ENCODE results near the gene SERPINF2.
A peak's percentile ranks its signal among the peaks of the same experiment; 100 is the strongest.
"Not testable (repeated sequence)": the region's sequence is repeated elsewhere in the genome, so short reads cannot be mapped to it uniquely, and the experiment has no call there.

SERPINF2 gene

DNA sequence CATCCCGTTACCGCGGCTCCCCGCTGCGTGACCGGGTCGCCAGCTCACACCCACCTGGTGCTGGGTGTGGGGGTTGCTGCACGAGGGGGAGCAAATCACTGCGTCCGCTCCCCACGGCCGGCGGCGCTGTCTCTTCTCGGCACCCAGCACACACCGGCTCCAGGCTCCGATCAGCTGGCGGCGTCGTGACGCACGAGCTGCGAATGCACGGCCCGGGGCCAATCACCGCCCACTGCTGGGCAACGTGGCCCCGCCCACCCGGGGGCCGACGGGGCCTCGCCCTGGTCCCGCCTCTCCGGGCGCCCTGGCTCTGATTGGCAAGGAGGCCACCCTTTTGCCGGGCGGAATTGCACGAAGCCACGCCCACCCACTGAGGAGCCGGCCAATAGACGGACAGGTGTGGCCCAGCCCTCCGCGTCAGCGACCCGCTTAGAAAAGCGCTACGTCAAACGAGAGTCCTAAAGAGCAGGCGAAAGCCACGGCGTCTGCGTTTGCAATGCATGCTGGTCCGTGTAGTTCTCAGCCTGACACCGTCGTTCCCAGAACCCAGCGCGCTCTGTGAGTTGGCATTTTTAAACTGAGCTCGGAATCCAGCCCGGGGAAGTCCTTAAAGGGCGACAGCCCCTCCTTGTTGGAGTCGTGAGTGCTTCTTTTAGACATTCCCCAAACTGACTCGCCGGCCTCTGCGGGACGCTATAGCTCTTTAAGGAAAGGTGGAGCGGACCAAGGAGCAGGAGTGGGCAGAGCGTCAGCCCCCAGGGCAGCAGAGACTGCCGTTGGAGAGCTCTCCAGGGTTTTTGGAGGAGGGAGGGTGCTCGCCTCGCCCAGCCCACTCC is 26.4 kb upstream of the SERPINF2 start:
- peak; percentile 95 to 100 (median 100) for DNase-seq (ENCODE audit: low read depth in 4 of 4, low spot score in 1 of 4)

DNA sequence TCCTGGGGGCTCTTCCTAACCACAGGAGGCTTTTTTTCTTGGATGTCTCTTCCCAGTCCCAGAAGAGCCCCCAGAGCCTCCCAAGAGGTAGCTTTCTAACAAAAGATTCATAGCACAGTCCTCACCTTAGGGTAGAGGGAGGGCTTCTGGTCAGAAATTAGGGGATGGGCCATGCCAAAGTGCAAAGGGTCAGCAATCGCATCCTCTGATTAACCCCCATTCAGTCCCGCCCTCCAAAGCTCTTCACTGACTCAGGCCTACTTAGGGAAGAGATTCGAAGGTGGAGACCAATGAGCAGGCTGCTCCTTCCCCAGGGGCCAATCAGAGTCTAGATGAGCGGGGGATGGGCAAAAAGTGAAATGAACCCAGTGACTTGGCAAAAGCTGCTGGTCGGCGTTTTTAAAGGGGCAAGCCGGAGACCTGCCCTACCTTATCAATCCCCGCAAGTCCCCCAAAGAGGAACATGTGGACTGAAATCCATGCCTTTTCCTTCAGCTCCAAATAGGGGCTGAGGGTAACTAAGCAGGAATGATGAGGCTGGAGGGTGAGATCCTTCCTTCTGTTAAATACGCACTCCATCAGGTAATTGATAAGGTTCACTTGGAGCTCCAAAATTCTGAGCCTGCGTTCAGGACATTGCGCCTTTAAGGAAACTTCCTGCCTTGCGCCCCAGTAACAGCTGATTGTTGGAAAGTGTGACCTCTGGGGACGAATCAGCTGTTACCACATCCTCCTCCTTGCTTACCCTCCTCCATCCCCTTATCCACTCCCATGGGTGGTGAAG is 25.6 kb upstream of the SERPINF2 start:
- DNase-seq (ENCODE audit: low read depth in 4 of 4, low spot score in 1 of 4), result peak; percentile 70 to 85 (median 74)

DNA sequence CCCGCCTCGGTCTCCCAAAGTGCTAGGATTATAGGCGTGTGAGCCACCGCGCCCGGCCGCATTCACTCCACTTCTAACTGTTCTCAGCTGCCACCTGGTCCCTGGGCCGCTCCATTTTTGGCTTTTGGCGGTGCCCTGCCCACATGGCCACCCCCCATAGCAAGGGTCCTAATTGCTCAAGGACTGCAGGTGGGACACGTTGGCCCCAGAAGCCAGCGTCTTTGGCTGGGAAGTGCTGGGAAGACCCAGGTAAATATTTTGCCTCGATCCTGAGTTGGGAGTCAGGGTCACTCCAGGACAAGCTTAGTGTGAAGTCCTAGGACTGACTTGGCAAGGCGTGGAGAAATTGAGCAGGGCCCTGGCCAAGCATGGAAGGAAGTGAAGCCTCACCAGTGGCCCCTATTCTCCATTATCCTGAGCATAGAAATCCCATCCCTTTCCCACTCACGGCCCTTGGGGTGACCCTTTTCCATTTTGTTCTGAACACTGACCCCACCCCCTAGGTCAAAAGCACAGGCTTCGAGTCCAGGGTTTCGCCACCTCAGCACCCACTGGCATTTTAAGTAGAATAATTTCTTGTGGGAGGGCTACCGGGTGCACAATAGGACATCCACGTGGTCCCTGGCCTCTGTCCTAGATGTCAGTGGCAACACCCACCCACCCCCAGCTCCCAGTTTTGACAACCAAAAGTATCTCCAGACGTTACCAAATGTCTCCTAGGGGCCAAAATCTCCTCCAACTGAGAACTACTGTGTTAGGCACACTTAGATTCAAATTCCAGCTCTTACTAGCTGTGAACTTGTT is 24.1 kb upstream of the SERPINF2 start:
- DNase-seq (ENCODE audit: low read depth in 4 of 4, low spot score in 1 of 4), result no peak

DNA sequence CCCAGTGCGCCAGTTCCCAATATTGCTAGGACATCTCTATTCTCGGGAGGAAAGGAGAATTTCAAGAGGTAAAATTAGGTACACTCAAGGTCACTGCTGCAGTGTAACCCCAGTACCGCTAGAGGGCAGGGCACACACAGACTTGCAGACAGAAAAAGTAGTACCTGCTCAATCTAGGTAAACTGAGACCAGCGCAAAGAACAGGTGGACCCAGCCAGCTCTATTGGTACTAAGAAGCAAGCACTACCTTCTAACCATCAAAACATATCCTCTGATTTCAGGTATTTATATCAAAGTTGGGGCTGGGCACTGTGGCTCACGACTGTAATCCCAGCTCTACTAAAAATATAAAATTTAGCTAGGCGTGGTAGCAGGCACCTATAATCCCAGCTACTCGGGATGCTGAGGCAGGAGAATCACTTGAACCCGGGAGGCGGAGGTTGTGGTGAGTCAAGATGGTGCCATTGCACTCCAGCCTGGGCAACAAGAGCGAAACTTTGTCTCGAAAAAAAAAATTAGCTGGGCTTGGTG is 21.8 kb upstream of the SERPINF2 start:
- peak in 2 of 4 experiments; percentile 38 to 55 for DNase-seq (ENCODE audit: low read depth in 4 of 4, low spot score in 1 of 4)

DNA sequence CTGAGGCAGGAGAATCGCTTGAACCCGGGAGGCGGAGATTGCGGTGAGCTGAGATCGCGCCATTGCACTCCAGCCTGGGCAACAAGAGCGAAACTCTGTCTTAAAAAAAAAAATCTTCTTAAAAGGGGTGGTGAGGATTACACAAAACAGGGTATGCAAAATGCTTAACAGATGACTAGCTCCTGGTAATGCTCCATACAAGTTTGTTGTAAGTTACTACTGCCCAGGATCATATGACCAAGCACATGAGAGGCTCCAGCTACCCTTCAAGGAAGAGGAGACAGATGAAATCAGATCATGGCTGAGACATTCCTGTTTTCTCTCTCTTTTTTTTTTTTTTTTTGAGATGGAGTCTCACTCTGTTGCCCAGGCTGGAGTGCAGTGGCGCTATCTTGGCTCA is 20.6 kb upstream of the SERPINF2 start:
- not testable (repeated sequence) for DNase-seq (ENCODE audit: low read depth in 4 of 4, low spot score in 1 of 4)

DNA sequence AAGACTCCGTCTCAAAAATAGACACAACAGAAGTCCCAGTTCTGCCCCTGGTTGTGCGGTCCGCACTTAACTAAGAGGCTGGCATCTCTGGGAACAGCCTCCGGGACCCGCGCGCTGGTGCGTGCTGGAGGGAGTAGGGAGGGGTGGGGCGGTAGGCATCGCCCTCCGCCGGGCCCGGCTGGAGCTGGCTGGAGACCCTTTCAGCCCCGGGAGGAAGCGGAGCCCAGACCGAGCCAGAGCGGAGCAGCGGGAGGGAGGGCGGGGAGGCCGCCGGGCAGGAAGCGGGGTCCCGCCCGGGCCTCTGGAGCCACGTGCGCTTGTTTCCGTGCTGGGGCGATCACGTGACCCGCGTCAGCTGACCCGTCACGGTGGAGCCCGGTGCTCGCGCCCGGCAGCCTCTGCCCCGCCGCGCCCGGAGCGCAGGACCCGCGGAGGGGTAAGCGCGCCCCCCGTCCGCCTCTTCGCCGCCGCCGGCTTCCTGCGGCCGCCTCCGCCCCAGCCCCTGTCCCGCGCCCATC is 18.3 kb upstream of the SERPINF2 start, which contains the start of gene WDR81:
Gene WDR81 (plus strand): TSS at position 354 of the 518 bp plus-strand sequence. CDS start 256 bp downstream, outside the sequence.
- DNase-seq (ENCODE audit: low read depth in 4 of 4, low spot score in 1 of 4), result peak; percentile 67 to 89 (median 75)

DNA sequence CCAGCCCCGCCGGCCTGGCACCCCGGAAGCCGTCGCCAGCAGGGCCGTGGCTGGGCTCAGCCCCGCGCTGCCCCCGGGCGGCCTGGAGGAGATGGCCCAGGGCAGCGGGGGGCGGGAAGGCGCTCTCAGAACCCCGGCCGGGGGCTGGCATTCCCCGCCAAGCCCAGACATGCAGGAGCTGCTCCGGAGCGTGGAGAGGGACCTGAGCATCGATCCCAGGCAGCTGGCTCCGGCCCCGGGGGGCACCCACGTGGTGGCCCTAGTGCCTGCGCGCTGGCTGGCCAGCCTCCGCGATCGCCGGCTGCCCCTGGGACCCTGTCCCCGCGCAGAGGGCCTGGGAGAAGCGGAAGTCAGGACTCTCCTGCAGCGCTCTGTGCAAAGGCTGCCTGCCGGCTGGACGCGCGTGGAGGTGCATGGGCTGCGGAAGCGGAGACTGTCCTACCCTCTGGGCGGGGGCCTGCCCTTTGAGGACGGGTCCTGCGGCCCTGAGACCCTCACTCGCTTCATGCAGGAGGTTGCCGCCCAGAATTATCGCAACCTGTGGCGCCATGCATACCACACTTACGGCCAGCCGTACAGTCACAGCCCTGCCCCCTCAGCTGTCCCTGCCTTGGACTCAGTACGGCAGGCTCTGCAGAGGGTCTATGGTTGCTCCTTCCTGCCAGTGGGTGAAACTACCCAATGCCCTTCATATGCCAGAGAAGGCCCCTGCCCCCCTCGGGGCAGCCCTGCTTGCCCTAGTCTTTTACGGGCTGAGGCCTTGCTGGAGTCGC is 17.6 kb upstream of the SERPINF2 start:
- DNase-seq (ENCODE audit: low read depth in 4 of 4, low spot score in 1 of 4), result no peak

DNA sequence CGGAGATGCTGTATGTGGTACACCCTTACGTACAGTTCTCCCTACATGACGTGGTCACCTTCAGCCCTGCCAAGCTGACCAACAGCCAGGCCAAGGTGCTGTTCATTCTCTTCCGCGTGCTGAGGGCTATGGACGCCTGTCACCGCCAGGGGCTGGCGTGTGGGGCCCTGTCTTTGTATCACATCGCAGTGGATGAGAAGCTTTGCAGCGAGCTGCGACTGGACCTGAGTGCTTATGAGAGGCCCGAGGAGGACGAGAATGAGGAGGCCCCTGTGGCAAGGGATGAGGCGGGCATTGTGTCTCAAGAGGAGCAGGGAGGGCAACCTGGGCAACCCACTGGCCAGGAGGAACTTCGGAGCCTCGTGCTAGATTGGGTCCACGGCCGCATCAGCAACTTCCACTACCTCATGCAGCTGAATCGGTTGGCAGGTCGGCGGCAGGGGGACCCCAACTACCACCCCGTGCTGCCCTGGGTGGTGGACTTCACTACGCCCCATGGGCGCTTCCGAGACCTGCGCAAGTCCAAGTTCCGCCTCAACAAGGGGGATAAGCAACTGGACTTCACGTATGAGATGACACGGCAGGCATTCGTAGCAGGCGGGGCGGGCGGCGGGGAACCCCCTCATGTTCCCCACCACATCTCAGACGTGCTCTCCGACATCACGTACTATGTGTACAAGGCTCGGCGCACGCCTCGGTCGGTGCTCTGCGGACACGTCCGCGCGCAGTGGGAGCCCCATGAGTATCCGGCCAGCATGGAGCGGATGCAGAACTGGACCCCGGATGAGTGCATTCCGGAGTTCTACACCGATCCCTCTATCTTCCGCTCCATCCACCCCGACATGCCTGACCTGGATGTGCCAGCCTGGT is 16.8 kb upstream of the SERPINF2 start:
- DNase-seq (ENCODE audit: low read depth in 4 of 4, low spot score in 1 of 4), result no peak

DNA sequence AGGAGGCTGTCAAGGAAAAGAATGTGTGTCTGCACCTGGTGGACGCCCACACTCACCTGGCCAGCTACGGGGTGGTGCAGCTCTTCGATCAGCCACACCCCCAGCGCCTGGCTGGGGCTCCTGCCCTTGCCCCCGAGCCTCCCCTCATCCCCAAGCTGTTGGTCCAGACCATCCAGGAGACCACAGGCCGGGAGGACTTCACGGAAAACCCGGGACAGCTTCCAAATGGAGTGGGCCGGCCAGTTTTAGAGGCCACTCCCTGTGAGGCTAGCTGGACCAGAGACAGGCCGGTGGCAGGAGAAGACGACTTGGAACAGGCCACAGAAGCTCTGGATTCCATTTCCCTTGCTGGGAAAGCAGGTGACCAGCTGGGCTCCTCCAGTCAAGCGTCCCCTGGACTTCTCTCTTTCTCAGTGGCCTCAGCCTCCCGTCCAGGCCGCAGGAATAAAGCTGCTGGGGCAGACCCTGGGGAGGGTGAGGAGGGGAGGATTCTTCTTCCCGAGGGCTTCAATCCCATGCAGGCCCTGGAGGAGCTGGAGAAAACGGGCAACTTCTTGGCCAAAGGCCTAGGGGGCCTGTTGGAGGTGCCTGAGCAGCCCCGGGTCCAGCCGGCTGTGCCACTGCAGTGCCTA is 15.9 kb upstream of the SERPINF2 start:
- DNase-seq (ENCODE audit: low read depth in 4 of 4, low spot score in 1 of 4), result no peak

DNA sequence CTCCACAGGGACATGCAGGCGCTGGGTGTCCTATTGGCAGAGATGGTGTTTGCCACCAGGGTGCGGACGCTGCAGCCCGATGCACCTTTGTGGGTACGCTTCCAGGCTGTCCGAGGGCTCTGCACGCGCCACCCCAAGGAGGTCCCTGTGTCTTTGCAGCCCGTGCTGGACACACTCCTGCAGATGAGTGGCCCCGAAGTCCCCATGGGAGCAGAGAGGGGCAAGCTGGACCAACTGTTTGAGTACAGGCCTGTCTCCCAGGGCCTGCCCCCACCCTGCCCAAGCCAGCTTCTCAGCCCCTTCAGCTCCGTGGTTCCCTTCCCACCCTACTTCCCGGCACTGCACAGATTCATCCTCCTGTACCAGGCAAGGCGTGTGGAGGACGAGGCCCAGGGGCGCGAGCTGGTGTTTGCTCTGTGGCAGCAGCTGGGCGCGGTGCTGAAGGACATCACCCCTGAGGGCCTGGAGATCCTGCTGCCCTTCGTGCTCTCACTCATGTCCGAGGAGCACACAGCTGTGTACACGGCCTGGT is 15.3 kb upstream of the SERPINF2 start:
- DNase-seq (ENCODE audit: low read depth in 4 of 4, low spot score in 1 of 4), result no peak

DNA sequence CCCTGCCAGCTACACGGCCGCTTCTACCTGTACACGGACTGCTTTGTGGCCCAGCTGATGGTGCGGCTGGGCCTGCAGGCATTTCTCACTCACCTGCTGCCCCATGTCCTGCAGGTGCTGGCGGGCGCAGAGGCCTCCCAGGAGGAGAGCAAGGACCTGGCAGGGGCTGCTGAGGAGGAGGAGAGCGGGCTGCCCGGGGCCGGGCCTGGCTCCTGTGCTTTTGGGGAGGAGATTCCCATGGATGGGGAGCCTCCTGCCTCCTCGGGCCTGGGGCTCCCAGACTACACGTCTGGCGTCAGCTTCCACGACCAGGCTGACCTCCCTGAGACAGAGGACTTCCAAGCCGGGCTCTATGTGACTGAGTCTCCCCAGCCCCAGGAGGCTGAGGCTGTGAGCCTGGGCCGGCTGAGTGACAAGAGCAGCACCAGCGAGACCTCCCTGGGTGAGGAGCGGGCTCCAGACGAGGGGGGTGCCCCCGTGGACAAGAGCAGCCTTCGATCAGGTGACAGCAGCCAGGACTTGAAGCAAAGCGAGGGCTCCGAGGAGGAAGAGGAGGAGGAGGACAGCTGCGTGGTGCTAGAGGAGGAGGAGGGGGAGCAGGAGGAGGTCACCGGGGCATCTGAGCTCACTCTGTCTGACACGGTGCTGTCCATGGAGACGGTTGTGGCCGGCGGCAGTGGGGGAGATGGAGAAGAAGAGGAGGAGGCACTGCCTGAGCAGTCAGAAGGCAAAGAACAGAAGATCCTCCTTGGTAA is 14.6 kb upstream of the SERPINF2 start:
- no peak for DNase-seq (ENCODE audit: low read depth in 4 of 4, low spot score in 1 of 4)

DNA sequence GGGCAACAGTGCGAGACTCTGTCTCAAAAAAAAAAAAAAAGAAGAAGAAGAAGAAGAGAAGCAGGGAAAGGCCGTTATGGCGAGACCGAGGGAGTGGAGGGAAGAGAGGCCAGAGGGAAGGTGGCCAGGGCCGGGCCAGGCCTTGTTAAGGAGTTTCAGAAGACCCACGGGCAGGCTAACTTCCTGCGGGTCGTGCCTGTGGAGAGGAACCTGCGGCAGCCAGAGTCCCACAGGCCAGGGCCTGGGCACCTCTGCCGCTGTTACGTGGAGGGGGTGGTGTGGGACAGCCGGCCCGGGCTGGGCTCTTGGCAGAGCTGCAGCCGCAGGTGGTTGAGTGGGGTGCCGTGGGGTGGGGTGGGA is 12.7 kb upstream of the SERPINF2 start:
- no peak for DNase-seq (ENCODE audit: low read depth in 4 of 4, low spot score in 1 of 4)

DNA sequence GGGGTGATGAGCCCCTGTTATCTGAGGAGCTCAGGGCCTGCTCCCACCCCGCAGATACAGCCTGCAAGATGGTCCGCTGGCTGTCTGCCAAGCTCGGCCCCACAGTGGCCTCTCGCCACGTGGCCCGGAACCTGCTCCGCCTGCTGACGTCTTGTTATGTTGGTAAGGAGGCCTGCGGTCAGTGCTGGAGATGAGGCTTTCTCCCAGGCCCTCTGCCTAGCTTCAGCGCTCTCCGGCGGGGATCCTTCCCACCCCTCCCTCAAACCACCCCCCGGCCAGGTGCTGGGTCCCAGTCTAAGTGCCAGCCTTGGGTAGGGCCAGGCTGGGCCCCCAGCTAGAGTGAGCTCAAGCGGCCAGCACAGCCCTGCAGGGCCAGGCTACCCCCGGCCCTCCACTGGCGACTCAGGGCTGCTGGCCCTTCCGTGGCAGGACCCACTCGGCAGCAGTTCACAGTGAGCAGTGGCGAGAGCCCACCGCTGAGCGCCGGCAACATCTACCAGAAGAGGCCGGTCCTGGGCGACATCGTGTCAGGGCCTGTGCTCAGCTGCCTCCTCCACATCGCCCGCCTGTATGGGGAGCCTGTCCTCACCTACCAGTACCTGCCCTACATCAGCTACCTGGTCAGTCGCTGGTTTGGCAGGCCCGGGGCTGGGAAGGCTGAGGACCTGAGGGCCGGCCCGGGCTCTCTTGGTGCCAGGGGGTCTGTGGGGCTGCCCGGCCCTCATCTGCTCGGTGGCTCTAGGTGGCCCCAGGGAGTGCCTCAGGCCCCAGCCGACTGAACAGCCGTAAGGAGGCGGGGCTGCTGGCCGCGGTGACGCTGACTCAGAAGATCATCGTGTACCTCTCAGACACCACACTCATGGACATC is 12.1 kb upstream of the SERPINF2 start:
- no peak for DNase-seq (ENCODE audit: low read depth in 4 of 4, low spot score in 1 of 4)

DNA sequence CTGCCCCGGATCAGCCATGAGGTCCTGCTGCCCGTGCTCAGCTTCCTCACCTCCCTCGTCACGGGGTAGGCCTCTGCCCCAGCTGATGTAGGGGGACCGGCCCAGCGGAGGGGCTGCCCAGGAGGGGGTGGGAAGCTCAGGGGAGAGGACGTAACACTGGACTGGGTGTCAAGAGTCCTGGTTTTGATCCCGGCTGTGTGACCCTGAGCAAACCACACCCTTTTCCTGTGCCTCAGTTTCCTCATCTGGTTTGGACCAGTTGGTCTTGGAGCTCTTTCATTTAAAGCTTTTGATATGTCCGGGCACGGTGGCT is 11.5 kb upstream of the SERPINF2 start:
- DNase-seq (ENCODE audit: low read depth in 4 of 4, low spot score in 1 of 4), result no peak

DNA sequence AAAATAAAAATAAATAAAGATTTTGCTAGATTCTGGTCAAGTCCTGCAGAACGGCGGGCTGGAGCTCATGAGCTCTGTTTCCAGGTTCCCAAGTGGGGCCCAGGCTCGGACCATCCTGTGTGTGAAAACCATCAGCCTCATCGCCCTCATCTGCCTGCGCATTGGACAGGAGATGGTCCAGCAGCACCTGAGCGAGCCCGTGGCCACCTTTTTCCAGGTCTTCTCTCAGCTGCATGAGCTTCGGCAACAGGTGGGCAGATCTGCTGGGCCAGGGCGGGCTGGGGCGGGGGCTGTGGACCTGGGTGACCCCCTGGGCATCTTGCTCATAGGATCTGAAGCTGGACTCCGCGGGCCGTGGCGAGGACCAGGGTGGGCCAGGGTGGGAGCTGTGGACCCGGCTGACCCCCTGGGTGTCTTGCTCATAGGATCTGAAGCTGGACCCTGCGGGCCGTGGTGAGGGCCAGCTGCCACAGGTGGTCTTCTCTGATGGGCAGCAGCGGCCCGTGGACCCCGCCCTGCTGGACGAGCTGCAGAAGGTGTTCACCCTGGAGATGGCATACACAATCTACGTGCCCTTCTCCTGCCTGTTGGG is 10.3 kb upstream of the SERPINF2 start:
- DNase-seq (ENCODE audit: low read depth in 4 of 4, low spot score in 1 of 4), result no peak

DNA sequence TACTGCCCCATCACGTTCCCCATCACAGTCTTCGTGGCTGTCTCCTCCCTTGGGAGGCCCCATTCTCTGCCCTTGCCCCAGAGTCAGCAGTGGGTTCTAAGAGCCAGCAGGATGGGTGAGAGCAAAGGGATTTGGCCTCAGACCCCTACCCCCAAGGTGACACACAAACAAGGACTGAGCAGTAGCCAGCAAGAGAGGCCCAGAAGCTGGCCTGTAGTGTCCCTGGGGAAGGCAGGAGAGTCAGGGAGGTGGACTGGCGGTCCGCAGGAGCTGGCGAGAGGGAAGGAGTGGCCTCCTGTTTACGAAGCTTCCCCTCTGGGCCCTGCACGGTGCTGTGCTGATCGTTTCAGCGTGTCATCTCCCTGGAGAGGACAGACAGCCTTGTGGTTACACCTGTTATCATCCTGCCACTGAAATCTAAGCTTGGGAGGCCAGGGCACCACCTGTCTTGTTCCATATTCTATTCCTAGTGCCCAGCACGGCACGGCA is 9.8 kb upstream of the SERPINF2 start:
- no peak for DNase-seq (ENCODE audit: low read depth in 4 of 4, low spot score in 1 of 4)
